ENCODE results near the gene MTMR3. TPM values are rescaled to one million over a fixed set of nuclear protein-coding genes. Genes with fewer than 3 reads are reported as not detected.

The MTMR3 gene
- total RNA-seq, 1 donor from 2014 or later: 30.3 TPM

- FAIRE-seq (no peak), DNase-seq (ENCODE audit: low read depth) (no peak)
- H3K27me3 ChIP-seq (ENCODE audit: control insufficient read depth, insufficient read depth, low read length): no peaks in the 10 kb centered on the region
- H3K4me3 ChIP-seq (ENCODE audit: low read depth, low read length): no peak overlapping the region
- TF ChIP-seq CTCF (IDR thresholded peaks at IDR 0.05; ENCODE audit: insufficient read depth, low read length, severe bottlenecking): no peak
- peaks cover 31% of the 10 kb centered on the region for H3K36me3 ChIP-seq (ENCODE audit: control insufficient read depth, insufficient read depth, low read length)
Measured at GRCh38 chr22:30024231-30024630, 141.3 kb downstream of the MTMR3 start.

GRCh38 chr22:30025221-30025620 lies 142.2 kb downstream of the MTMR3 start:
- Histone ChIP-seq H3K4me3 (ENCODE audit: low read depth, low read length) (no peak overlapping the region), H3K27me3 (ENCODE audit: control insufficient read depth, insufficient read depth, low read length) (no peaks in the 10 kb centered on the region), H3K36me3 (ENCODE audit: control insufficient read depth, insufficient read depth, low read length) (peaks cover 27% of the 10 kb centered on the region)
- DNase-seq (ENCODE audit: low read depth): no peak
- TF ChIP-seq CTCF (IDR thresholded peaks at IDR 0.05; ENCODE audit: insufficient read depth, low read length, severe bottlenecking): no peak
- FAIRE-seq: no peak

GRCh38 chr22:30026756-30027155 lies 143.8 kb downstream of the MTMR3 start:
- Histone ChIP-seq H3K27me3 (ENCODE audit: control insufficient read depth, insufficient read depth, low read length) (no peaks in the 10 kb centered on the region), H3K36me3 (ENCODE audit: control insufficient read depth, insufficient read depth, low read length) (peaks cover 21% of the 10 kb centered on the region), H3K4me3 (ENCODE audit: low read depth, low read length) (no peak overlapping the region)
- FAIRE-seq (no peak), DNase-seq (ENCODE audit: low read depth) (no peak)
- no peak for TF ChIP-seq CTCF (IDR thresholded peaks at IDR 0.05; ENCODE audit: insufficient read depth, low read length, severe bottlenecking)

GRCh38 chr22:30027169-30027568 lies 144.2 kb downstream of the MTMR3 start:
- Histone ChIP-seq H3K4me3 (ENCODE audit: low read depth, low read length) (no peak overlapping the region), H3K27me3 (ENCODE audit: control insufficient read depth, insufficient read depth, low read length) (no peaks in the 10 kb centered on the region), H3K36me3 (ENCODE audit: control insufficient read depth, insufficient read depth, low read length) (peaks cover 18% of the 10 kb centered on the region)
- no peak for TF ChIP-seq CTCF (IDR thresholded peaks at IDR 0.05; ENCODE audit: insufficient read depth, low read length, severe bottlenecking)
- DNase-seq (ENCODE audit: low read depth) (peak; percentile 47), FAIRE-seq (peak; percentile 98)

GRCh38 chr22:30027791-30028190 lies 144.8 kb downstream of the MTMR3 start:
- no peak for FAIRE-seq
- DNase-seq (ENCODE audit: low read depth): no peak
- no peaks in the 10 kb centered on the region for H3K27me3 ChIP-seq (ENCODE audit: control insufficient read depth, insufficient read depth, low read length)
- peaks cover 16% of the 10 kb centered on the region for H3K36me3 ChIP-seq (ENCODE audit: control insufficient read depth, insufficient read depth, low read length)
- no peak for TF ChIP-seq CTCF (IDR thresholded peaks at IDR 0.05; ENCODE audit: insufficient read depth, low read length, severe bottlenecking)
- H3K4me3 ChIP-seq (ENCODE audit: low read depth, low read length): no peak overlapping the region

GRCh38 chr22:30028731-30029130 lies 145.8 kb downstream of the MTMR3 start:
- H3K36me3 ChIP-seq (ENCODE audit: control insufficient read depth, insufficient read depth, low read length): peaks cover 10% of the 10 kb centered on the region
- FAIRE-seq (no peak), DNase-seq (ENCODE audit: low read depth) (no peak)

More at GRCh38 chr22:30028731-30029130, 145.8 kb downstream of the MTMR3 start:
- Histone ChIP-seq H3K27me3 (ENCODE audit: control insufficient read depth, insufficient read depth, low read length) (no peaks in the 10 kb centered on the region), H3K4me3 (ENCODE audit: low read depth, low read length) (no peak overlapping the region)
- no peak for TF ChIP-seq CTCF (IDR thresholded peaks at IDR 0.05; ENCODE audit: insufficient read depth, low read length, severe bottlenecking)
